Stimulated activated CD4-positive, alpha-beta T cell treated with anti-CD3 and anti-CD28 coated beads, TNF-alpha, amount 100 ng/mL, for 4 hours (primary cell): ENCODE measurements around the gene SAMM50.
"Not testable (repeated sequence)": the region's sequence is repeated elsewhere in the genome, so short reads cannot be mapped to it uniquely, and the experiment has no call there.

Experiments used
- DNase-seq, 3 experiments: peaks; one replicate each; pipeline ENCODE4 v3.0.0-alpha.2; 2020; ENCODE audit warnings: low read depth in 3 of 3

SAMM50 gene

DNA sequence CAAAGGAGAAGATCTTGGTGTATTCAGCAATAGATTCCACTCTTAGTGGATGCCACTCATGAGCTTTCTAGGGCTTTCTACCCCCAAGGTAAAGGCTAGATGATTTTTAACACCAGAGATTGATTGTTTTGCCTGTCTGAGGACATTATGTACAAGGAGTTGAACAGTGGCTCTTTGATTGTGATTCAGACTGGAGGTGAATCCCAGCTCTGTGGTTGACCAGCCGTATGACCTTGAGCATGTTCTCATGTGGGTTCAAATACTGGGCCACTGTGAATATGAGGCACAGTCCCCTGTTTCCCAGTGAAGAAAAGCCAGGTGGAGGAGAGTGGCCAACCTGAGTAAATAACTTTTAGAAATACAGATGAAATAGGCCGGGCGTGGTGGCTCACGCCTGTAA lies 44.9 kb downstream of the SAMM50 start:
- DNase-seq, result no peak

DNA sequence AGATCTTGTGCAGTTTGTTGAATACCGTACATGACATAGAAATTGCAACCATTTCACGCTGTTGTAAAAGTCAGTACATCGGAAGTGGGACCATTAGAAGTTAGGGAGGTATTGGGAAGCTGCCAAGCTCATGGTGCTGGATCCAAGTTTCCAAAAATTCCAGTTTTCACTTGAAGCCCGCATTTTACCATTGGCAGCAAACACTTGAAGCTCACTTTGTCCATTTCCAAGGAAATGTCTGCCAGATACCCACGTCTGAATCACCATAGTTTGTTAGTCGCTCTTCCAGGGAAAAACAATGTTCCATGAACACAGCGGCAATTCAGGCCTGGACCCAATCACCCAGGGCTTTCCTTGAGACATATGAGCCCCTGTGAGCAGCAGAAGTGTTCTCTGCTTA lies 46.3 kb downstream of the SAMM50 start:
- no peak for DNase-seq

DNA sequence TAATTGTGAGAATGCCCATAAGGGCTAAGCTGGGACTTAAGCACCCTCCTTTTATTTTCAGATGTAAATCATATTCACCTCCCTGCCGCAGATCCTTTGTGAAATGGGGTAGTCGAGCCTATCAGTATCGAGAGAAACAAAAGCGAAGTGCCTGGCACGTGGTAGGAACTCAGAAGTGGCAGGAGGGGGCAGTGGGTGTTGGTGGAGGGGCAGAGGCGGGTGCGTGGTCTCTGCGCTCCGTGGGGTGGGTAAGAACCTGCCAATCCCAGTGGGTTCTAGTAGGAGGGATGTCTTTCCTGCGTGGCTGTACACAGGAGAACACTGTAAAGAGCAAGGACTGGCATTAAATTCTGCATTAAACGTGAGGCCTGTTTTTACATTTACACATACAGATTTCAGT lies 47.1 kb downstream of the SAMM50 start:
- DNase-seq, result no peak

DNA sequence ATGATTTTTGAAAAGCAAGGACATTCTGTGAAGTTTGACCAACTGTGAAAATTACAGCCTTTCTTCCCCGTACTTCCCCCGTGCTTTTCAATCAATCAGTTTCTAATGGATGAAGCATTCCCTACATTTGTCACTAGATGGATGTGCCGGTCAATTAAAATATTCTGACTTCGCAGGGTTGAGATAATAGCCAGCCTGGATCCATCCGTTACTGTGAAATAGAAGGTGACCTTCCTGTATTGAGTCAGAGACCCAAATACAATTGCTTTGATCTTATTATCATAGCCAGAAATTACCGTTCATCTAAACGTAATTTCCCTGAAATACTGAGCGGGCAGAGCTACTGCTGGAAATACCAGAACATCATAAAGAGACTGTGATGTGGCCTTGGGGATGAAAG lies 47.8 kb downstream of the SAMM50 start:
- no peak for DNase-seq

DNA sequence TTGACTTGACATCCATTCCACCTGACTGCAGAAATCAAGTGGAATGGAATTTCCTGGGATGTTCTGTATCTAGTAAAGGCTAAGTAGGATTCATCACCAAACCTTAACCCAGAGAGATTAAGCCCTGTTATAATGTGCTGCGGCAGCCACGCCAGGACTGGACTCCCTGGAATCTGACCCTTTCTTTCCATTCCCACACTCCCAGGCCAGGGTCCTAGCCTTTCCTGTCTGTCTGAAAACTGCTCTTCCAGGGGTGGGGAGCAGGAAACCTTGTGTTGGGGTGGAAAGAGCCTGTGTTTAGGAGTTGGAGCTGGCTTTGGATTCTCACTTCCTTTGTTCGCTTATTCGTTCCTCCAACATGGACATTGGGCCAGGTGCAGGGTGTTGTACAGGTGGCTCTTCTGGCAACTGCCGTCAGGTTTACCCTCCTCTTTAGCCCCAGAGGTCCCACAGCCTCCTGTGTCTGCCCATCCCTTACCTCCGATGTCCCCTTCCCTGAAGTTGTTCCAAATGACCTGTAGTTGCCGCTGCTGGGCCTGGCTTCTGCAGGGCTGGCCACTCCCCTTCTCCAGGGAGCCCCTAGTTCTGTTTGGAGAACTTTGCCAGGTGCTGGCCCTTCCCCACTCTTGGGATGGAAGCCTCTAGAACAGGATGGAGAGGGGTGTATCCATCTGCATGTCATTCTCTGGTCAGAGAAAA lies 48.3 kb downstream of the SAMM50 start:
- no peak for DNase-seq

DNA sequence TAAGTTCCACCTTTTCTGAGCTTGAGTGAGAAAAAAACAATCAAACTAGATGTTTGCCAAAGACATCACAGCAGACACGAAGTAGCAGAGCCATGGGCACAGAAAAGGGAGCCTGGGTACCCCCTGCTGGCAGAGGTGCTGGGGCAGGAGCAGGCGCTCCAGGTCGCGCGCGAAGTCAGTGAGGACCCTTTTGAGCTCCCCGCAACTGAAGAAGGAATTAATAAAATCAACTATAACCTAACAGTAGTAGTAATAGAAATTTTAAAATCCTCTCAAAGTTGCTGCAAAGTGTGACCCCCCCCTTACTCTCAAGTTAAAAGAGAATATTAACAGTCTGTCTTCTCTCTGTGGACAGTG lies 48.8 kb downstream of the SAMM50 start:
- DNase-seq, result no peak

DNA sequence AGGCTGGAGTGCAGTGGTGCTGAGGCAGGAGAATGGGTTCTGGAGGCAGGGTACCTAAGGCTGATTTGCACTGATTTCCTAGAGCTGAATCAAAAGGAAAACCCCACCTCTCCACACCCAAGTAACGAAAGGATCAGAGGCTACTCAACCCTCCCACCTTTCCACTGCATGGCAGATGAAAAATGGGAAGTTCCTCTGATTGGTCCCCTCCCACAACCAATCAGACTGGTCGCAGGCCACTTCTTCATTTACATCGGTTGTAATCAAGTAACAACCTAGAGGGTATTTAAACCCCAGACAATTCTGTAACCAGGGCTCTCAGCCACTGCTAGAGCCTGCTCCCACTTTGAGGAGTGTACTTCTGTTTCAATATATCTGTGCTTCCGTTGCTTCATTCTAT lies 50.3 kb downstream of the SAMM50 start:
- DNase-seq, result no peak

DNA sequence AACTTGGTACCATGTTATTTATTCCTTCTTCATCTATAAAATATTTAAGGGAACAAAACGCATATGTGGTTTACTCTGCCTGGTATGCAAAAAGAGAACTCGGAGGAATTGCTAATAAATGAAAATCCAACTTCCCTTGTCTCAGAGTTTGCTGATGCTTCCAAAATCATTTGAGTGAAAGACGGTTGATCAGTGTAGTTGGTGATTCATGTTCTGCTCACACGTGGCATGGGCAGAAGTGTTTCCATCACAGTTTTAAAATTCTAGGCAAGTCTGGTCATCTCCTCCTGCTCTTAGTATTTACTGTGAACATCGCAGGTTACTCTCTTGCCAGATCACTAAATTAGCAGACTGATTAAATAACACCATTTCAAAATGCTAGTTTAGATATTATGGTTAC lies 56.9 kb downstream of the SAMM50 start:
- no peak for DNase-seq

DNA sequence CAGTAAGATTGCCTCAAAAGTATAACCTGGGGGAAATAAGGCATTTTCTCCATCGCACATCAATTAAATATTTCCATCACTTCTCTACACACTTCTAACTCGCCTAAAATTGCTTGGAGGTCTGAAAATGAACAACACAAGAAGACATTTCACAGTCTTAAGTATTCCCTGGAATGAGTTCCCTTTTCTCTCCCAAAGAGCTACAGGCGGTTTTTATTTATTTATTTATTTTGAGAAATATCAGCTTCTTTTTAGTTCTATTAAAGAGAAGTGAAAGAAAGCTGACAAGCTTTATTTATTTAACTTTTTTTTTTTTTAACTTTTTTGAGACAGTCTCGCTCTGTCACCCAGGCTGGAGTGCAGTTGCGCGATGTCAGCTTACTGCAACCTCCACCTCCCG lies 57.3 kb downstream of the SAMM50 start:
- no peak for DNase-seq

DNA sequence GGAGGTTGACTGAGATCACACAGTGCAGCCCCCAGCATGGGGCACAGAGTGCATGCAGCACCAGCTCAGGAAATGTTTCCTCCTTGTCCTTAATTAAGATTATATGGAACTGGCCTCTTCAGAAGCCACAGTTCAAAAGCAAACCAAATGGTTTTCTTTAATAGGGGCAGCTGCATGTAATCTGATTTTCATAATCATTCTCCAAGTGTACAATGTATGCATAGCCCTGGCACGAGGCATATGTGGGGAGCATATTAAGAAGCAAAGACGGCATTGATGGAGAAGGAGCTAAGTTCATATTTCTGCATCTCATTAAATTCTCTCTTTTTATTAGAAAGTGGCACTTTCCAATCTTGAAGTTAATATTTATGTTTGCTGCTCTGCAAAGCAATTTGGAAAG lies 59.0 kb downstream of the SAMM50 start:
- no peak for DNase-seq

DNA sequence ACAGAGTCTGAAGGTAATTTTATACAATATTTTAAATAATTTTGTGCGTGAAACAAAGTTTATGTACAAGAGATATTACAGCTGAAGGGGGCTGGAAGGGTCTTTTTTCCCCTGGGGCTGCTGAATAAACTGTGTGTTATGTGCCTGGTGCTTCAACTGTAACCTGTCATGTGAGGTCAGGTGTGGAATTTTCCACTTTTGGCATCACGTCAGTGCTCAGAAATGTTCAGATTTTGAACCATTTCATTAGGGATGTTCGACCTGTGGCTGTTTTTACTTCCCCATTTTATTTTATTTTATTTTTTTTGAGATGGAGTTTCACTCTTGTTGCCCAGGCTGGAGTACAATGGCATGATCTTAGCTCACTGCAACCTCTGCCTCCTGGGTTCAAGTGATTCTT lies 61.3 kb downstream of the SAMM50 start:
- not testable (repeated sequence) for DNase-seq

DNA sequence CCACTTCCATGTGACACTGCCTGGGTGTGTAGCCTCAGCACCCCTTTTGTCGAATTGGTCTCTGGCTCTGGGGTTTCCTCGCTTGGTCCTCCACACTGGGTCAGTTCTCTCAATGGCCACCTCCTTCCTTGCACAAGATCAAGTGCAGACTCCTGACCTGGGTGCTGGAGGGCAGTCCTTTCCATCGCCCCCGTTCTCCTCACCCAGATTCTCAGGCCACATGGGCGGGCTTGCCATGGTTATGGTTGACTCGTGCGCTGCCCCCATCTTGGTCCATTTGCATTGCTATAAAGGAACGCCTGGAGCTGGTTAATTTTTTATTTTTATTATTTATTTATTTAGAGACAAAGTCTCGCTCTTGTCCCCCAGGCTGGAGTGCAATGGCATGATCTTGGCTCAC lies 63.4 kb downstream of the SAMM50 start:
- DNase-seq, result no peak

DNA sequence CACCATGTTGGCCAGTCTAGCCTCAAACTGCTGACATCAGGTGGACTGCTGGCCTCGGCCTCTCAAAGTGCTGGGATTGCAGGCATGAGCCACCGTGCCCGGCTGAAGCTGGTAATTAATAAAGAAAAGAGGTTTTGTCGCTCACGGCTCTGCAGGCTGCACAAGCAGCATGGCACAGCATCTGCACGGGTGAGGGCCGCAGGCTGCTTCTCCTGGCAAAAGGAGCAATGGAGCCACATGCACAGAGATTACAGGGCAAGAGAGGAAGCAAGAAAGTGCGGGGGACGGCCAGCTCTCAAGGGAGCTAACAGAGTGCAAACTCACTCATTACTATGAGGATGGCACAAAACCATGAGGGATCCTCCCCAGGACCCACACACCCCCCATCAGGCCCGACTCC lies 64.2 kb downstream of the SAMM50 start:
- no peak for DNase-seq

DNA sequence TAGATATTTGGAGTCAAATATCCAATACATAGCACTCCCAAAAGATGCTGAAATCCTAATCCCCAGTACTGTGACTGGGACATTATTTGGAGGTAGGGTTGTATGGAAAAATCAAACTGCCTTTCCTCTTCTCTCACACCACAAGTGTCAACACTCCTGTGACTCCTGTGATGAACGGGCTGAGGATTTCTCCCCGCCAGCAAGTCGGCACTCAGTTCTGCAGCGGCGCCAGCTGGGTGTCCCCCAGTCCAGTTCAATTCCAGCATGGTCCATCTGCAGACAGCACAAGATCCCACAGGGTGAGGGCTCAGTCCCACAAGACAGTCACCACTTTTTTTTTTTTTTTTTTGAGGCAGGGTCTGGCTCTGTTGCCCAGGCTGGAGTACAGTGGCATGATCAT lies 64.6 kb downstream of the SAMM50 start:
- no peak for DNase-seq

DNA sequence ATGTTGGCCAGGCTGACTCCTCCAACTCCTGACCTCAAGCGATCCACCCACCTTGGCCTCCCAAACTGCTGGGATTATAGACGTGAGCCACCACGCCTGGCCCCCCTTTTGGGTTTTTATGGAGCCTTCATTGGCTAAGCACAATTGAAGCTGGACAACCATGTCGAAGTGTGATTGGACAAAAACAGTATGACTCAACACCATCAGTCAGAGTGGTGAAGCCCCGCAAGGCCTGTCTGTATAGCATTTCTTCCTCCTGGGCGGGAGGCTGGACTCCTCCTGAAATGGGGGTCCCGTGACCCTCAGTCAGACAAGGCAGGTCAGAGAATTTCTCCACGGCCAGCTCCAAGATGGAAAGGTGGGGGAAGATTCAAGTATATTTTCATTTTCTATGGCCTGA lies 65.7 kb downstream of the SAMM50 start:
- DNase-seq, result no peak

DNA sequence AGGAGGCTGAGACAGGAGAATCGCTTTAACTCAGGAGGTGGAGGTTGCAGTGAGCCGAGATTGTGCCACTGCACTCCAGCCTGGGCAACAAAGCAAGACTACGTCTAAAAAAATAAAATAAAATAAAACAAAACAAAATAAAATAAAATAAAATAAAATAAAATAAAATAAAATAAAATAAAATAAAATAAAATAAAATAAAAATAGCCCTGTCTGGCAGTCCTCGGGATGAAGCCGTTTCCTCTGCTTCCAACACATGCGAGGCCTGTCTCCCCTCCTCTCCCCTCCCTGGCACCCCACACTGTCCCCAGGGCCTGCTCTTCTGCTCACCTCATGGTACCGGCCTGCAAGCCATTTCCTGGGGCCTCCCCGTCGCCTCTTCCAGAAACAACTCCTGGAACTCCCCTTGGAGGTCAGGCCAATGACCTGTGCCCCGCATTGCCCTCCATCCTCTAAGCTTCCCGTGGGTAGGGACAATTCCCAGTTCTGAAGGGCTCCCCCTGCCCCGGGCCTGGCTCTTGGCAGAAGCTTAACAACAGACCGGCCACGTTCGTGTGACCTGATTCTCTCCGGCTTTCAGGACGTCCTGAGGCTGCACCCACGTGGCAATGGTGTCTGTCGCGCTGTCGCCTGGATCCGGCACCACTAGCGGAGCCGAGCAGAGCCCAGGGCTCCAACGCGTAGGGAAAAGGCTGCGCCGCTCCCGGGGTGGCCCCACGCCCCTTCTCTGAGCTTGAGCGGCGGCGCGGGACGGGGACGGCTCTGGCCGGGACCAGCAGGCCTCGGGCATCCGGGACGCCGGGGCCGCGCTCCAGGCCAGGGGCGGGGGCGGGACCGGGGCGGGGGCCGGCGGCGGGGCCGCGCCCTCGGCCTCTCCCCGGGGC lies 68.4 kb downstream of the SAMM50 start:
- DNase-seq, result peak in 1 of 3 experiments; percentile 17

DNA sequence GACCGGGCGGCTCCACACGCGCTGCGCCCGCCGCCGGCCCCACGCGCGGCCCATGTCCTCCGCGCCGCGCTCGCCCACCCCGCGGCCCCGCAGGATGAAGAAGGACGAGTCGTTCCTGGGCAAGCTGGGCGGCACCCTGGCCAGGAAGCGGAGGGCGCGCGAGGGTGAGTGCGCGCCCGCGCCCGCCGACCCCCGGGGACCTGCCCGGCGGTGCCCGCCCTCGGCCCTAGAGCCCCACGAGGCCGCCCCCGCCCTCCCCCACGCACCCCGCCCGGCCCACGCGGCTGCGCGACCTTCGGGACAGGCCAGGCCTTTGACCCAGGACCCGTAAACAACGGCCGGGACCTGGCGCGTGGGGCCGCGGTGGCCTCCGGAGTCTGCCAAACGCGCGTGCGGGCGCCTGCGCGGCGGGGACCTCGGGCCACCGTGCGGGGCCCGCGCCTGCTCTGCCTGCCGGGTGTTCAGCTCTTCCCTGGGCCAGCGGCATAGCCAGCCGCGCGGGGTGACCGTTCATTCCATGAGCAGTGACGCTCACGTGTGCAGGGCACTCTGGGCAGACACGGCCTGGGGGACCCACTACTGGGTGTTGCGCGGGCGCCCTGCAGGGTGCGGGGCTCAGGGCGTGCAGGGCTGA lies 69.2 kb downstream of the SAMM50 start, which contains the start of gene PARVB:
Gene PARVB (plus strand): TSS at position 15 of the 634 bp plus-strand sequence. CDS start 38 bp downstream, at position 53.
- no peak for DNase-seq

DNA sequence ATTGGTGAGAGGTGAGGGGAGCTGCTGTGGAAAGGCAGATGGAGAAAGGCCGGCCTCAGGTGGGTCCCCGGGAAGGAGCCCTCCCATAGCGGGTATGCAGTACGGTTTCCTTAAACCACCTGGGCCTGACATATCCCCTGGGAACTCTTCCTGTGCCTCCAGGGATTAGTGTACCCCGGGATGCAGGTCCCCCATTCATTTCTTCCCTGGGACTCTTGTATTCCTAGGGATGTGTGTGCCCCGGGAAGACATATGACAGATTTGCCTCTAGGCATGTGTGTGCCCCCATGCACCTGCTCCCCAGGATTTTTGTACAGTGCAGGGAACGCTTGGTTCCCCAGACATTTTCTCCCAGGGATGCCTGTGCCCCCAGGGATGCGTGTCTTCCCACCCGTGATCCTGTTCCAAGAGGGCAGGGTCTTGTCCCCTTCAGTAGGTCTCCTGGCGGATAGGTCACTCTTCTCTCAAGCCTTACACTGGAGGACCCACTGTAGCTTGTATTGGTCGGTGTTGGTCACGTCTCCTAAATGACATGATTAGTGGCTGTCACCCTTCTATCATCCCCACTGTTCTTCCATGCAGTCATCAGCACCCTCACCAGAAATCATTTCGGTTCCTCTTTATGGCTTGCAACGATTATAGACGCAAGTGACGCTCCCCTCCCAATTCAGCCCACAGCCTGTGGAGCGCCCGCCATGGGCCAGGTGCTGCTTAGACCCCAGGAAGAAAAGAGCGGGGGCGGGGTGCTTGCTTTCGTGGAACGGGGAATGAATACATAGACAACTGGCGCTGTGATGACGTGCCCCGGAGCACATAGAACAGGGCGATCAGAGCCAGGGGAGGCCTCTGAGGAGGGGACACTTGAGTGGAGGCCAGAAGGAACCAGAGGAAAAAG lies 70.2 kb downstream of the SAMM50 start:
- no peak for DNase-seq

DNA sequence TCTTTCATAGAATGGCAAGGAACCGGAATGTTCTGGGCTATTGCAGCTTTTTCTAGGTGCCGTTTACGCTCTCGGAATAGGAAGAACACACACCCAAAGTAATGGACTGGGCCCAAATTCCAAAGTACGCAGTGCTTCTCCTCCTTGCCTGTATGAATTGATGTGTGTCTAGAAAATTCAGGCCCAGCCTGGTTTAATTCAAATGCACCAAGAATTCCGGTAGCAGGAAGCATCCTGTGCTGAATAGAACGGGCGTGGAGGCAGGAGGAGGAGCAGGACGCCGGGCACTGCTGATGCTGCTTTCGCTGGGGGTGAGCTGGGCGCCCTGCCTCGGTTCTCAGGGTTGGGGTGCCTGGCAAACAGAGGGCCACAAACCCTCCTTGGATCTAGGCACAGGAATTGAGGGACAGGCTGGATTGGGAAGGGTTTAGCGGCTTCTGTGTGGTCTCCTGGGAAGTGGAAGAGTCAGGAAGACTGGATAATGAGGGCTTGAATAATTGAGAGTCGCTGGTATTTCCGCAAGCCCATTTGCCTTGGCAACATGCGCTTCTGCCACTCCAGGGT lies 70.9 kb downstream of the SAMM50 start:
- DNase-seq, result no peak

DNA sequence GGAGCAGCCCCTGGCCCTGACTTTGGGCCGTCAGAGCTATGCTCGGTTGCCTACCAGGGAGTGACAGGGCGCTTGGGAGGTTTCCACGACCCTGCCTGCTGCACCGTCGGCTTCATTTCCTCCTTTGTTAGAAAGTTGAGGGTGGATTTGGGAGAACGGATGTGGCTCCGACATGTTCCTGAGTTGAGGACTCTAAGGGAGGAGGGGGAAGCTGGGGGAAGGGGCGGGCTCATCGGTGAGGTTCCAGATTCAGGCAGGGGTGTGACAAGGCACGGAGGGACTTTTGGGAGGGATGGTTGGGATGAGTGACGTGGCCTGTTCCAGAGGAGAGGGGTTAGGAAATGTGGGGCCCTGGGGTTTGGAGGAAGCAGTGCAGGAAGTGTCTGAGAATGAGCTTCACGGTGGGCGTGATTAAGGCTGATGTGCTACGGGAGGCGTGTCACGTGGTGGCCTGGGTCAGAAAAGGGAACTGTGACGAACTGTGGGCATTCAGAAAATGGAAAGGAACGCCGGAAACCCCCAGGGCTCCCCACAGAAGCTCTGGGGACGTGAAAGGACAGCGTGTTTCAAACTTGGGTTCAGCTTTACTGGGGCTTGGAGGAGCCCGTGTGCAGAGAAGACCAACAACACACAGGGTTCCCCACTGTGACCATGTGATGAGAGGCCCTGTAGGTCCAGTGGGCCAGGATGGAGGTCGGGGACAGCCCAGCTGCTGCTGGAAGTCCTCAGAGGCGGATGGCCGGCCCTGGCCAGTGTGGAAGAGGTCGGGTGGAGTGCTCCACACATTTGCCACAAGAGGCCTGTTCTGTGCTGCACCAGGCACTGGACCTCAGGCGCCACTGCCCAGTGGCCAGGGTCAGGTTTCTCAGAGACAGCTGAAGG lies 71.6 kb downstream of the SAMM50 start:
- peak; percentile 18 to 30 (median 25) for DNase-seq
